IMR-90 (cell line): Measurements from ENCODE around the gene FER1L5. TPM values are rescaled to one million over a fixed set of nuclear protein-coding genes. Genes with fewer than 3 reads are reported as not detected.

Experiments used
- ATAC-seq: fragments of 200-7000 bp; cut with Tn5 transposase; 2 replicates; pipeline ENCODE4 v1.9.1; 2020; ENCODE audit warnings: low read depth, mild to moderate bottlenecking, moderate library complexity
- BruUV-seq: library from RNA; stranded (reverse); fragments of 400-500 nt; replicated peaks from 2 replicates; lab custom pipeline; 2021; lab: Mats Ljungman, UMichigan
- CTCF ChIA-PET: fragments of 300-600 bp; formaldehyde crosslinking; extraction: SDS; loops from one replicate; lab custom pipeline; 2021; ENCODE audit warnings: antibody characterized with exemption; lab: Yijun Ruan, JAX
- POLR2A ChIA-PET: fragments of 300-600 bp; sonication (Branson Sonifier 250); formaldehyde crosslinking; loops from one replicate; lab custom pipeline; 2022; ENCODE audit warnings: antibody characterized with exemption; ENCODE audit not compliant: unreplicated experiment; lab: Charles Lee
- DNase-seq: peaks from one replicate; pipeline ENCODE4 v3.0.0; 2013
- H2AFZ ChIP-seq: replicated peaks from 2 replicates; pipeline ENCODE3; 2013; ENCODE audit warnings: low read length, mild to moderate bottlenecking; ENCODE audit not compliant: poor library complexity
- H2AK5ac ChIP-seq: 2 replicates; pipeline ENCODE4 v1.6.1; 2013; ENCODE audit warnings: low read depth, low read length, inconsistent platforms
- H2AK9ac ChIP-seq: replicated peaks from 2 replicates; pipeline ENCODE3; 2013; ENCODE audit warnings: mild to moderate bottlenecking, low read depth, low read length, moderate library complexity; ENCODE audit not compliant: poor library complexity
- H2BK120ac ChIP-seq: 2 replicates; pipeline ENCODE4 v1.6.1; 2013; ENCODE audit warnings: low read depth, low read length, inconsistent platforms
- H2BK15ac ChIP-seq: 3 replicates; pipeline ENCODE4 v1.6.1; 2013; ENCODE audit warnings: low read depth, low read length, inconsistent platforms
- H2BK20ac ChIP-seq: 2 replicates; pipeline ENCODE4 v1.6.1; 2013; ENCODE audit warnings: low read depth, mild to moderate bottlenecking, inconsistent platforms, low read length, moderate library complexity
- H2BK5ac ChIP-seq: 2 replicates; pipeline ENCODE4 v1.6.1; 2013; ENCODE audit warnings: mild to moderate bottlenecking, low read depth, low read length, inconsistent platforms; ENCODE audit not compliant: poor library complexity, severe bottlenecking
- H3K14ac ChIP-seq: replicated peaks from 2 replicates; pipeline ENCODE4 v1.6.1; 2013; ENCODE audit warnings: low read depth, low read length, inconsistent platforms
- H3K18ac ChIP-seq: 2 replicates; pipeline ENCODE4 v1.6.1; 2013; ENCODE audit warnings: low read depth, low read length, control low read depth
- H3K23ac ChIP-seq: 2 replicates; pipeline ENCODE4 v1.6.1; 2013; ENCODE audit warnings: low read depth, low read length, inconsistent platforms
- H3K27ac ChIP-seq: 2 replicates; pipeline ENCODE4 v1.5.1; 2013; ENCODE audit warnings: mild to moderate bottlenecking, control low read depth, low read length; ENCODE audit not compliant: insufficient read depth
- H3K27me3 ChIP-seq: 2 replicates; pipeline ENCODE4 v1.6.1; 2013; ENCODE audit warnings: low read length; ENCODE audit not compliant: control insufficient read depth, insufficient read depth
- H3K36me3 ChIP-seq: 2 replicates; pipeline ENCODE4 v1.6.1; 2013; ENCODE audit warnings: low read length, mixed read lengths; ENCODE audit not compliant: control insufficient read depth, insufficient read depth
- H3K4ac ChIP-seq: 2 replicates; pipeline ENCODE4 v1.6.1; 2013; ENCODE audit warnings: low read depth, low read length, inconsistent platforms
- H3K4me1 ChIP-seq: 2 replicates; pipeline ENCODE4 v1.6.1; 2013; ENCODE audit warnings: low read length, mixed read lengths; ENCODE audit not compliant: control insufficient read depth, insufficient read depth
- H3K4me2 ChIP-seq: 2 replicates; pipeline ENCODE4 v1.6.1; 2013; ENCODE audit warnings: low read depth, mild to moderate bottlenecking, control low read depth, low read length, moderate library complexity
- H3K4me3 ChIP-seq: 2 replicates; pipeline ENCODE4 v1.5.1; 2013; ENCODE audit warnings: low read depth, mild to moderate bottlenecking, control low read depth, low read length, moderate library complexity; ENCODE audit not compliant: insufficient read depth
- H3K56ac ChIP-seq: 2 replicates; pipeline ENCODE4 v1.6.1; 2013; ENCODE audit warnings: low read length, inconsistent platforms; ENCODE audit not compliant: insufficient read depth; ENCODE audit errors: extremely low read depth
- H3K79me1 ChIP-seq, 2 experiments: 2 replicates each; pipeline ENCODE4 v1.6.1; 2013; ENCODE audit warnings: low read length in 2 of 2, inconsistent platforms in 1 of 2, low read depth in 1 of 2
- H3K9ac ChIP-seq: 2 replicates; pipeline ENCODE4 v1.6.1; 2013; ENCODE audit warnings: low read depth, low read length, control low read depth
- H3K9me1 ChIP-seq: 2 replicates; pipeline ENCODE4 v1.6.1; 2013; ENCODE audit warnings: low read length, inconsistent platforms; ENCODE audit not compliant: insufficient read depth
- H3K9me3 ChIP-seq: 2 replicates; pipeline ENCODE4 v1.6.1; 2013; ENCODE audit warnings: low read length; ENCODE audit not compliant: control insufficient read depth, insufficient read depth
- H4K20me1 ChIP-seq: 2 replicates; pipeline ENCODE4 v1.6.1; 2013; ENCODE audit warnings: low read length, inconsistent platforms; ENCODE audit not compliant: insufficient read depth
- H4K5ac ChIP-seq: 2 replicates; pipeline ENCODE4 v1.6.1; 2013; ENCODE audit warnings: mild to moderate bottlenecking, low read depth, low read length, control low read depth
- H4K8ac ChIP-seq, 2 experiments: 2 replicates each; pipeline ENCODE4 v1.6.1; 2013; ENCODE audit warnings: low read depth in 2 of 2, low read length in 2 of 2, control low read depth in 1 of 2, inconsistent platforms in 1 of 2
- H4K91ac ChIP-seq: 2 replicates; pipeline ENCODE4 v1.6.1; 2013; ENCODE audit warnings: low read depth, low read length, inconsistent platforms; ENCODE audit not compliant: insufficient read depth
- CHD1 ChIP-seq: IDR thresholded peaks from 2 replicates; pipeline ENCODE4 v1.6.1; 2012; ENCODE audit warnings: low read depth, low read length, improper control_type of control experiment
- NFE2L2 ChIP-seq: fragments of 150-350 bp; IDR thresholded peaks from 2 replicates; pipeline ENCODE4 v1.6.1; 2016; ENCODE audit warnings: low read depth, mild to moderate bottlenecking, low read length
- POLR2A ChIP-seq: IDR thresholded peaks from 2 replicates; pipeline ENCODE4 v1.6.1; 2012; ENCODE audit warnings: mild to moderate bottlenecking, low read depth, low read length
- RAD21 ChIP-seq: IDR thresholded peaks from 2 replicates; pipeline ENCODE4 v1.6.1; 2012; ENCODE audit warnings: low read length, improper control_type of control experiment
- RCOR1 ChIP-seq: IDR thresholded peaks from 2 replicates; pipeline ENCODE4 v1.6.1; 2012; ENCODE audit warnings: mild to moderate bottlenecking, low read length, improper control_type of control experiment; ENCODE audit not compliant: insufficient replicate concordance
- RFX5 ChIP-seq: IDR thresholded peaks from 2 replicates; pipeline ENCODE4 v1.8.0; 2012; ENCODE audit warnings: low read depth, mild to moderate bottlenecking, low read length, moderate library complexity
- SMC3 ChIP-seq: fragments of 150-350 bp; IDR thresholded peaks from 2 replicates; pipeline ENCODE4 v1.6.1; 2016; ENCODE audit warnings: low read depth, mild to moderate bottlenecking, antibody characterized with exemption, low read length, moderate library complexity
- dilution Hi-C: fragments of 300-500 bp; cut with HindIII; formaldehyde crosslinking; loops from one replicate; pipeline ENCODE4 v1.14.3; 2018; ENCODE audit warnings: low sequenced_read_pairs; ENCODE audit not compliant: unreplicated experiment
- in situ Hi-C: fragments of 300-500 bp; cut with MboI; formaldehyde crosslinking; loops from 3 replicates; pipeline ENCODE4 v1.14.3; 2019; ENCODE audit warnings: low sequenced_read_pairs, inconsistent platforms, mixed read lengths
- intact Hi-C: fragments of 100-400 bp; cut with micrococcal nuclease; formaldehyde crosslinking; loops from 2 replicates; pipeline ENCODE4 v1.10.0; 2022
- polyA plus RNA-seq, 3 experiments: library from polyadenylated mRNA; depleted of rRNA; stranded (reverse); fragments of >200 nt; gene quantifications; 2 replicates each; pipeline ENCODE4 v1.2.3, GENCODE V29; 2012; ENCODE audit warnings: low replicate concordance in 1 of 3
- total RNA-seq: library from RNA; depleted of rRNA; stranded (reverse); fragments of >200 nt; gene quantifications from 2 replicates; pipeline ENCODE4 v1.2.3, GENCODE V29; 2012
- TF ChIP-seq, protein P1 (sequence below): conservative IDR thresholded peaks from 2 replicates; pipeline ENCODE4 v1.5.1; 2012; ENCODE audit warnings: mild to moderate bottlenecking, low read depth, low read length, improper control_type of control experiment

Gene FER1L5
- total and polyA plus RNA-seq, 2 of the 4 experiments (the other 2 are of a cell fraction) = 0.15 to 0.36 TPM

GRCh38 chr2:96716388-96716787 lies 73.8 kb downstream of the FER1L5 start:
- no peak overlapping the region for H3K4me3 ChIP-seq
- TF ChIP-seq, protein P1, sequence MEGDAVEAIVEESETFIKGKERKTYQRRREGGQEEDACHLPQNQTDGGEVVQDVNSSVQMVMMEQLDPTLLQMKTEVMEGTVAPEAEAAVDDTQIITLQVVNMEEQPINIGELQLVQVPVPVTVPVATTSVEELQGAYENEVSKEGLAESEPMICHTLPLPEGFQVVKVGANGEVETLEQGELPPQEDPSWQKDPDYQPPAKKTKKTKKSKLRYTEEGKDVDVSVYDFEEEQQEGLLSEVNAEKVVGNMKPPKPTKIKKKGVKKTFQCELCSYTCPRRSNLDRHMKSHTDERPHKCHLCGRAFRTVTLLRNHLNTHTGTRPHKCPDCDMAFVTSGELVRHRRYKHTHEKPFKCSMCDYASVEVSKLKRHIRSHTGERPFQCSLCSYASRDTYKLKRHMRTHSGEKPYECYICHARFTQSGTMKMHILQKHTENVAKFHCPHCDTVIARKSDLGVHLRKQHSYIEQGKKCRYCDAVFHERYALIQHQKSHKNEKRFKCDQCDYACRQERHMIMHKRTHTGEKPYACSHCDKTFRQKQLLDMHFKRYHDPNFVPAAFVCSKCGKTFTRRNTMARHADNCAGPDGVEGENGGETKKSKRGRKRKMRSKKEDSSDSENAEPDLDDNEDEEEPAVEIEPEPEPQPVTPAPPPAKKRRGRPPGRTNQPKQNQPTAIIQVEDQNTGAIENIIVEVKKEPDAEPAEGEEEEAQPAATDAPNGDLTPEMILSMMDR = no peak
- TF ChIP-seq NFE2L2 (no peak), CHD1 (no peak), RFX5 (no peak), RCOR1 (no peak), SMC3 (no peak), RAD21 (no peak), POLR2A (no peak)
- no peaks in the 10 kb centered on the region; the same call in 1 of the 2 replicates for H3K4me1 ChIP-seq
- H2BK5ac ChIP-seq = no peak overlapping the region
- no peaks in the 10 kb centered on the region for H3K27me3 ChIP-seq
- H3K27ac ChIP-seq = no peak overlapping the region
- H3K4ac ChIP-seq = no peak overlapping the region
- H2BK15ac ChIP-seq = no peak overlapping the region
- H4K8ac ChIP-seq = no peak overlapping the region
- no peak overlapping the region for H3K18ac ChIP-seq
- no peak overlapping the region for H3K14ac ChIP-seq
- H3K79me1 ChIP-seq = peaks cover 0 to 5% of the 10 kb centered on the region in 2 experiments; a peak in 1 of 4 replicates
- no peak overlapping the region for H4K91ac ChIP-seq
- ChIA-PET CTCF (no interaction called here), POLR2A (no interaction called here)
- H3K23ac ChIP-seq = no peak overlapping the region
- no peak overlapping the region for H2AK9ac ChIP-seq
- dilution Hi-C loops = no loop called here
- ATAC-seq (no peak), DNase-seq (no peak)
- H3K36me3 ChIP-seq = peaks cover 14% of the 10 kb centered on the region
- intact Hi-C loops = no loop called here
- no peaks in the 10 kb centered on the region for H4K20me1 ChIP-seq
- no peak overlapping the region for H2BK20ac ChIP-seq
- no peak overlapping the region for H3K4me2 ChIP-seq
- no peaks in the 10 kb centered on the region for H3K9me3 ChIP-seq
- H2AFZ ChIP-seq = no peak overlapping the region
- no peak overlapping the region for H2AK5ac ChIP-seq
- H2BK120ac ChIP-seq = no peak overlapping the region
- no peak overlapping the region for H3K9ac ChIP-seq
- BruUV-seq = no TSS peak
- no peak overlapping the region for H4K5ac ChIP-seq
- 0 out of 2 replicates have a peak, but pooled peaks cover 3% of the 10 kb centered on the region for H3K9me1 ChIP-seq
- H3K56ac ChIP-seq = no peak overlapping the region
- in situ Hi-C loops = no loop called here
